Liver (tissue), 9 donors: Measurements from ENCODE around the gene GBE1. TPM values are rescaled to one million over a fixed set of nuclear protein-coding genes. Genes with fewer than 3 reads are reported as not detected.

Source experiments
- DNase-seq: peaks from one replicate; pipeline ENCODE4 v3.0.0-alpha.2; 2017; ENCODE audit warnings: low spot score
- H3K27ac ChIP-seq, 2 donors: one replicate each; pipeline ENCODE4 v1.7.0; 2013; ENCODE audit warnings: inconsistent platforms in 2 of 2, low read length in 2 of 2, control low read depth in 1 of 2, low read depth in 1 of 2, mild to moderate bottlenecking in 1 of 2
- H3K27me3 ChIP-seq, 4 donors: one replicate each; pipeline versions ENCODE4 v1.6.1 to v1.7.0; 2013; ENCODE audit warnings: low read length in 3 of 4, inconsistent platforms in 1 of 4, mild to moderate bottlenecking in 1 of 4, moderate library complexity in 1 of 4; ENCODE audit not compliant: control insufficient read depth in 4 of 4, insufficient read depth in 4 of 4
- H3K36me3 ChIP-seq, 4 donors: one replicate each; pipeline versions ENCODE4 v1.6.1 to v1.7.0; 2013; ENCODE audit warnings: low read length in 3 of 4, mild to moderate bottlenecking in 3 of 4, low read depth in 1 of 4, moderate library complexity in 1 of 4; ENCODE audit not compliant: control insufficient read depth in 4 of 4, insufficient read depth in 3 of 4
- H3K4me1 ChIP-seq, 4 donors: one replicate each; pipeline versions ENCODE4 v1.6.1 to v1.7.0; 2013; ENCODE audit warnings: low read length in 3 of 4, mild to moderate bottlenecking in 3 of 4, moderate library complexity in 1 of 4; ENCODE audit not compliant: control insufficient read depth in 4 of 4, insufficient read depth in 4 of 4
- H3K4me3 ChIP-seq, 3 donors: one replicate each; pipeline versions ENCODE4 v1.6.1 to v1.7.0; 2013; ENCODE audit warnings: low read length in 3 of 3, control low read depth in 1 of 3, low read depth in 1 of 3, mild to moderate bottlenecking in 1 of 3
- H3K9ac ChIP-seq, 2 donors: one replicate each; pipeline ENCODE4 v1.7.0; 2013; ENCODE audit warnings: low read length in 2 of 2, mild to moderate bottlenecking in 2 of 2, moderate library complexity in 2 of 2, control low read depth in 1 of 2, low read depth in 1 of 2
- H3K9me3 ChIP-seq, 4 donors: one replicate each; pipeline versions ENCODE4 v1.6.1 to v1.7.0; 2013; ENCODE audit warnings: low read length in 3 of 4; ENCODE audit not compliant: control insufficient read depth in 4 of 4
- EGR1 ChIP-seq, 2 donors: IDR thresholded peaks; 2 replicates each; pipeline ENCODE4 v1.6.1; 2016 to 2018; ENCODE audit warnings: antibody characterized with exemption in 2 of 2, low read depth in 2 of 2
- FOXA1 ChIP-seq: IDR thresholded peaks from 2 replicates; pipeline ENCODE4 v1.6.1; 2016; ENCODE audit warnings: antibody characterized with exemption
- FOXA2 ChIP-seq: IDR thresholded peaks from 2 replicates; pipeline ENCODE4 v1.6.1; 2016; ENCODE audit warnings: antibody characterized with exemption
- GABPA ChIP-seq, 2 donors: IDR thresholded peaks in 1 of 2; conservative IDR thresholded peaks in 1 of 2; 2 replicates each; pipeline ENCODE4 v1.6.1; 2016; ENCODE audit warnings: antibody characterized with exemption in 2 of 2, mild to moderate bottlenecking in 1 of 2, moderate library complexity in 1 of 2
- HNF4A ChIP-seq, 2 donors: conservative IDR thresholded peaks; 2 replicates each; pipeline ENCODE4 v1.6.1; 2016; ENCODE audit warnings: antibody characterized with exemption in 2 of 2, mild to moderate bottlenecking in 2 of 2
- HNF4G ChIP-seq: IDR thresholded peaks from 2 replicates; pipeline ENCODE4 v1.6.1; 2016; ENCODE audit warnings: antibody characterized with exemption
- JUND ChIP-seq, 2 donors: IDR thresholded peaks; 2 replicates each; pipeline ENCODE4 v1.6.1; 2016; ENCODE audit warnings: antibody characterized with exemption in 2 of 2
- NR2F2 ChIP-seq: IDR thresholded peaks from 2 replicates; pipeline ENCODE4 v1.6.1; 2016; ENCODE audit warnings: antibody characterized with exemption
- RAD21 ChIP-seq, 2 donors: IDR thresholded peaks; 2 replicates each; pipeline ENCODE4 v1.6.1; 2016; ENCODE audit warnings: antibody characterized with exemption in 2 of 2, mild to moderate bottlenecking in 2 of 2
- RXRA ChIP-seq, 2 donors: IDR thresholded peaks; 2 replicates each; pipeline ENCODE4 v1.6.1; 2017 to 2018; ENCODE audit warnings: antibody characterized with exemption in 2 of 2, mild to moderate bottlenecking in 1 of 2
- SP1 ChIP-seq: IDR thresholded peaks from 2 replicates; pipeline ENCODE4 v1.6.1; 2018; ENCODE audit warnings: antibody characterized with exemption, mild to moderate bottlenecking
- TAF1 ChIP-seq: conservative IDR thresholded peaks from 2 replicates; pipeline ENCODE4 v1.6.1; 2016; ENCODE audit warnings: antibody characterized with exemption, mild to moderate bottlenecking
- YY1 ChIP-seq: IDR thresholded peaks from 2 replicates; pipeline ENCODE4 v1.6.1; 2016; ENCODE audit warnings: antibody characterized with exemption, mild to moderate bottlenecking
- WGBS: extraction: QIAGEN DNeasy Blood & Tissue Kit; methylation state at CpG from one replicate; pipeline ENCODE4 v1.1.7; 2013; 5-methylcytosine and 5-hydroxymethylcytosine counted together
- polyA plus RNA-seq, 2 donors: library from polyadenylated mRNA; stranded (reverse) in 1 of 2; unstranded in 1 of 2; fragments of 200-250 nt in 1 of 2; fragments of >200 nt in 1 of 2; fragmentation: Nextera tagmentation in 1 of 2; extraction: Ambion mirVana in 1 of 2; gene quantifications; one replicate each; pipeline versions ENCODE4 v1.2.1 to v1.2.3, GENCODE V29; 2013 to 2015
- total RNA-seq, 2 donors: library from RNA; depleted of rRNA; stranded (reverse); fragments of >200 nt; gene quantifications; one replicate each; pipeline ENCODE4 v1.2.3, GENCODE V29; 2014
- TF ChIP-seq, protein P1 (sequence below): IDR thresholded peaks from 2 replicates; pipeline ENCODE4 v1.6.1; 2016; ENCODE audit warnings: antibody characterized with exemption
- TF ChIP-seq, protein P2 (sequence below): IDR thresholded peaks from 2 replicates; pipeline ENCODE4 v1.6.1; 2016; ENCODE audit warnings: antibody characterized with exemption, mild to moderate bottlenecking
- TF ChIP-seq, protein P3 (sequence below): IDR thresholded peaks from 2 replicates; pipeline ENCODE4 v1.6.1; 2016; ENCODE audit warnings: antibody characterized with exemption
- TF ChIP-seq, protein P4 (sequence below): fragments of 150-350 bp; IDR thresholded peaks from 2 replicates; pipeline ENCODE4 v1.5.1; 2017; ENCODE audit warnings: improper control_type of control experiment, low read depth, low read length; ENCODE audit not compliant: missing input control
- TF ChIP-seq, protein P5 (sequence below): IDR thresholded peaks from 2 replicates; pipeline ENCODE4 v1.6.1; 2016; ENCODE audit warnings: antibody characterized with exemption
- donor health status: healthy.
- donor health status: healthy.
- donor health status: healthy.
- donor health status: healthy.
- donor health status: healthy.

Gene GBE1
- total and polyA plus RNA-seq, 4 donors = 22.5 to 95.6 (median 25.8) TPM

DNA sequence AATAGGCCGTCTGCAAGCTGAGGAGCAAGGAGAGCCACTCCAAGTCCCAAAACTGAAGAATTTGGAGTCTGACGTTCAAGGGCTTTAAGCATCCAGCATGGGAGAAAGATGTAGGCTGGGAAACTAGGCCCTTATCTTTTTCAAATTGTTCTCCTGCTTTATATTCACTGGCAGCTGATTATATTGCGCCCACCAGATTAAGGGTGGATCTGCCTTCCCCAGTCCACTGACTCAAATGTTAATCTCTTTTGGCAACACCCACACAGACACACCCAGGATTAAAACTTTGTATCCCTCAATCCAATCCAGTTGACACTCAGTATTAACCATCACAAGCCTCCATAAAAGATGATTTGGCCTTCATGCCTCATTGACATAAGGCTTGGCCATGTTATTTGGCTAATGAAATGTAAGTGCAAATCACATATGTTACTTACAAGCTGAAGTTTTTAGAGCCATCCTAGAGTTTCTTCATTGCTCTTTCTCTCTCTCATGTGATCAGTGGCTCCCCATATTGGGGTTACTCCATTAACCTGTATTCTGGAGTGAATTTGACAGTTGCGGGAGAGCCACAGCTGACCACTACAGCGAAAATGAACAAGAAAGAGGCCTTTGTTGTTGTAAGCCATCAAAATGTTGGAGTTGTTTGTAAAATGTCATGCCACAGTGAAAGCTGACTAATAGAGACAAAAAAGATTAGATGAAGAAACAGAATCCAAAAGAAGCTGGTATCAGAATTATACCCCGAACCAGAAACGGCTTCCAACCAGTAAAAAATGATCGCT, 61.7 kb downstream of the GBE1 start:
- Histone ChIP-seq H3K36me3 (peaks cover 0 to 4% (median 1%) of the 10 kb centered on the region in 4 donors), H3K9ac (no peak overlapping the region), H3K9me3 (no peaks in the 10 kb centered on the region), H3K27ac (no peak overlapping the region), H3K27me3 (no peaks in the 10 kb centered on the region), H3K4me1 (no peaks in the 10 kb centered on the region), H3K4me3 (no peak overlapping the region)
- TF ChIP-seq NR2F2 (no peak), HNF4A (conservative IDR thresholded peaks at IDR 0.05) (no peak), EGR1 (IDR thresholded peaks at IDR 0.05; ENCODE audit: low read depth in 2 of 2) (no peak), FOXA2 (no peak)
- TF ChIP-seq, protein P1, sequence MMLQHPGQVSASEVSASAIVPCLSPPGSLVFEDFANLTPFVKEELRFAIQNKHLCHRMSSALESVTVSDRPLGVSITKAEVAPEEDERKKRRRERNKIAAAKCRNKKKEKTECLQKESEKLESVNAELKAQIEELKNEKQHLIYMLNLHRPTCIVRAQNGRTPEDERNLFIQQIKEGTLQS = no peak
- no peak for DNase-seq
- WGBS = 97% methylated on average over 8 of the region's 8 CpGs

DNA sequence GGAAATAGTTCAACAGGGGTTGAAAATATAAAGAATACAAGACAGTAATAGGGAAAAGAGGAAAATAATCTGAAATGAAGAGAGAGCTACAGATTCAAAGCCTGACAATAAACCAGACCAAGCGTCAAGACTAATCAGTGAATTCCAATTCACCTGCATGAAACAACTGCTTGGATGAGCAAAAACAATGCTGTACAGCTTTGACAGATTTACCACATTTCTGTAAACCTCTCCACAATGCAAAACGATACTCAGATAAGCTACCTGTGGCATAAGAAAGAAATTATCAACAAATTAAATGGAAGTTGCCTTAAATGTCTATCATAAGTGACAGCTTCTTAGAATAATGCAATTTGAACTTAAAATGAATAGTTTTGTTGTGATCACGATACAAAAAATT, 65.4 kb downstream of the GBE1 start:
- Histone ChIP-seq H3K4me3 (no peak overlapping the region), H3K36me3 (peaks cover 0 to 4% (median 1%) of the 10 kb centered on the region in 4 donors), H3K9ac (no peak overlapping the region), H3K4me1 (no peaks in the 10 kb centered on the region), H3K27ac (no peak overlapping the region), H3K9me3 (no peaks in the 10 kb centered on the region), H3K27me3 (no peaks in the 10 kb centered on the region)
- 97% methylated on average over 3 of the region's 3 CpGs for WGBS
- no peak for DNase-seq
- no peak for TF ChIP-seq NR2F2
- no peak for TF ChIP-seq HNF4A (conservative IDR thresholded peaks at IDR 0.05)
- TF ChIP-seq, protein P1 = no peak
- TF ChIP-seq, protein P2, sequence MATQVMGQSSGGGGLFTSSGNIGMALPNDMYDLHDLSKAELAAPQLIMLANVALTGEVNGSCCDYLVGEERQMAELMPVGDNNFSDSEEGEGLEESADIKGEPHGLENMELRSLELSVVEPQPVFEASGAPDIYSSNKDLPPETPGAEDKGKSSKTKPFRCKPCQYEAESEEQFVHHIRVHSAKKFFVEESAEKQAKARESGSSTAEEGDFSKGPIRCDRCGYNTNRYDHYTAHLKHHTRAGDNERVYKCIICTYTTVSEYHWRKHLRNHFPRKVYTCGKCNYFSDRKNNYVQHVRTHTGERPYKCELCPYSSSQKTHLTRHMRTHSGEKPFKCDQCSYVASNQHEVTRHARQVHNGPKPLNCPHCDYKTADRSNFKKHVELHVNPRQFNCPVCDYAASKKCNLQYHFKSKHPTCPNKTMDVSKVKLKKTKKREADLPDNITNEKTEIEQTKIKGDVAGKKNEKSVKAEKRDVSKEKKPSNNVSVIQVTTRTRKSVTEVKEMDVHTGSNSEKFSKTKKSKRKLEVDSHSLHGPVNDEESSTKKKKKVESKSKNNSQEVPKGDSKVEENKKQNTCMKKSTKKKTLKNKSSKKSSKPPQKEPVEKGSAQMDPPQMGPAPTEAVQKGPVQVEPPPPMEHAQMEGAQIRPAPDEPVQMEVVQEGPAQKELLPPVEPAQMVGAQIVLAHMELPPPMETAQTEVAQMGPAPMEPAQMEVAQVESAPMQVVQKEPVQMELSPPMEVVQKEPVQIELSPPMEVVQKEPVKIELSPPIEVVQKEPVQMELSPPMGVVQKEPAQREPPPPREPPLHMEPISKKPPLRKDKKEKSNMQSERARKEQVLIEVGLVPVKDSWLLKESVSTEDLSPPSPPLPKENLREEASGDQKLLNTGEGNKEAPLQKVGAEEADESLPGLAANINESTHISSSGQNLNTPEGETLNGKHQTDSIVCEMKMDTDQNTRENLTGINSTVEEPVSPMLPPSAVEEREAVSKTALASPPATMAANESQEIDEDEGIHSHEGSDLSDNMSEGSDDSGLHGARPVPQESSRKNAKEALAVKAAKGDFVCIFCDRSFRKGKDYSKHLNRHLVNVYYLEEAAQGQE = no peak
- no peak for TF ChIP-seq FOXA2

DNA sequence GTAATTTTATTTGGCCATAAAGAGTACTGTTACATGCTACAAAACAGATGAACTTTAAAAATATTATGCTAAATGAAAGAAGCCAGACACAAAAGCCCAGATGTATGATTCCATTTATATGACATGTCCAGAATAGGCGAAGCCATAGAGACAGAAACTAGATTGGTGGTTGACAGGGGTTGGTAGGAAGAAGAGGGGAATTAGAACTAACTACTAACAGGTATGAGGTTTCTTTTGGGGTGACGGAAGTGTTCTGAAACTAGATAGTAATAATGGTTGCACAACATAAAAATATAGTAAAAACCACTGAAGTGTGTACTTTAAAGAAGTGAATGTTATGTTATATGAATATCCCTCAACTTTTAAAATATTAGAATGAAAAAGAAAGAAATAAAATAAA, 66.1 kb downstream of the GBE1 start:
- no peak overlapping the region for H3K27ac ChIP-seq
- 96% methylated on average over 2 of the region's 2 CpGs for WGBS
- H3K4me3 ChIP-seq = no peak overlapping the region
- H3K27me3 ChIP-seq = no peaks in the 10 kb centered on the region
- no peak for DNase-seq
- no peaks in the 10 kb centered on the region for H3K4me1 ChIP-seq
- peaks cover 0 to 4% (median 3%) of the 10 kb centered on the region in 4 donors for H3K36me3 ChIP-seq
- no peaks in the 10 kb centered on the region for H3K9me3 ChIP-seq
- TF ChIP-seq, protein P3, sequence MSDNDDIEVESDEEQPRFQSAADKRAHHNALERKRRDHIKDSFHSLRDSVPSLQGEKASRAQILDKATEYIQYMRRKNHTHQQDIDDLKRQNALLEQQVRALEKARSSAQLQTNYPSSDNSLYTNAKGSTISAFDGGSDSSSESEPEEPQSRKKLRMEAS = no peak
- no peak for TF ChIP-seq FOXA1
- no peak for TF ChIP-seq JUND (IDR thresholded peaks at IDR 0.05)
- no peak for TF ChIP-seq YY1
- TF ChIP-seq HNF4A (conservative IDR thresholded peaks at IDR 0.05) = no peak
- TF ChIP-seq EGR1 (IDR thresholded peaks at IDR 0.05; ENCODE audit: low read depth in 2 of 2) = no peak
- no peak for TF ChIP-seq RXRA (IDR thresholded peaks at IDR 0.05)
- no peak for TF ChIP-seq TAF1
- TF ChIP-seq, protein P1 = no peak
- TF ChIP-seq GABPA (IDR thresholded peaks at IDR 0.05 in 1 of 2, conservative IDR thresholded peaks at IDR 0.05 in 1 of 2) = no peak
- no peak for TF ChIP-seq HNF4G
- TF ChIP-seq SP1 = no peak
- TF ChIP-seq, protein P4, sequence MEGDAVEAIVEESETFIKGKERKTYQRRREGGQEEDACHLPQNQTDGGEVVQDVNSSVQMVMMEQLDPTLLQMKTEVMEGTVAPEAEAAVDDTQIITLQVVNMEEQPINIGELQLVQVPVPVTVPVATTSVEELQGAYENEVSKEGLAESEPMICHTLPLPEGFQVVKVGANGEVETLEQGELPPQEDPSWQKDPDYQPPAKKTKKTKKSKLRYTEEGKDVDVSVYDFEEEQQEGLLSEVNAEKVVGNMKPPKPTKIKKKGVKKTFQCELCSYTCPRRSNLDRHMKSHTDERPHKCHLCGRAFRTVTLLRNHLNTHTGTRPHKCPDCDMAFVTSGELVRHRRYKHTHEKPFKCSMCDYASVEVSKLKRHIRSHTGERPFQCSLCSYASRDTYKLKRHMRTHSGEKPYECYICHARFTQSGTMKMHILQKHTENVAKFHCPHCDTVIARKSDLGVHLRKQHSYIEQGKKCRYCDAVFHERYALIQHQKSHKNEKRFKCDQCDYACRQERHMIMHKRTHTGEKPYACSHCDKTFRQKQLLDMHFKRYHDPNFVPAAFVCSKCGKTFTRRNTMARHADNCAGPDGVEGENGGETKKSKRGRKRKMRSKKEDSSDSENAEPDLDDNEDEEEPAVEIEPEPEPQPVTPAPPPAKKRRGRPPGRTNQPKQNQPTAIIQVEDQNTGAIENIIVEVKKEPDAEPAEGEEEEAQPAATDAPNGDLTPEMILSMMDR = no peak
- TF ChIP-seq NR2F2 = no peak
- TF ChIP-seq, protein P5, sequence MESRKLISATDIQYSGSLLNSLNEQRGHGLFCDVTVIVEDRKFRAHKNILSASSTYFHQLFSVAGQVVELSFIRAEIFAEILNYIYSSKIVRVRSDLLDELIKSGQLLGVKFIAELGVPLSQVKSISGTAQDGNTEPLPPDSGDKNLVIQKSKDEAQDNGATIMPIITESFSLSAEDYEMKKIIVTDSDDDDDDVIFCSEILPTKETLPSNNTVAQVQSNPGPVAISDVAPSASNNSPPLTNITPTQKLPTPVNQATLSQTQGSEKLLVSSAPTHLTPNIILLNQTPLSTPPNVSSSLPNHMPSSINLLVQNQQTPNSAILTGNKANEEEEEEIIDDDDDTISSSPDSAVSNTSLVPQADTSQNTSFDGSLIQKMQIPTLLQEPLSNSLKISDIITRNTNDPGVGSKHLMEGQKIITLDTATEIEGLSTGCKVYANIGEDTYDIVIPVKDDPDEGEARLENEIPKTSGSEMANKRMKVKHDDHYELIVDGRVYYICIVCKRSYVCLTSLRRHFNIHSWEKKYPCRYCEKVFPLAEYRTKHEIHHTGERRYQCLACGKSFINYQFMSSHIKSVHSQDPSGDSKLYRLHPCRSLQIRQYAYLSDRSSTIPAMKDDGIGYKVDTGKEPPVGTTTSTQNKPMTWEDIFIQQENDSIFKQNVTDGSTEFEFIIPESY = no peak
- TF ChIP-seq FOXA2 = no peak
- no peak for TF ChIP-seq RAD21 (IDR thresholded peaks at IDR 0.05)
- H3K9ac ChIP-seq = no peak overlapping the region
